ENCODE data around the gene PEBP1. TPM values are rescaled to one million over a fixed set of nuclear protein-coding genes. Genes with fewer than 3 reads are reported as not detected.

PEBP1 gene
- total and polyA plus RNA-seq, 2 of the 4 experiments (the other 2 are of a cell fraction) = 129 to 161 TPM

- POLR2A ChIA-PET (ENCODE audit: unreplicated experiment) = no interaction called here
- H4K20me1 ChIP-seq (ENCODE audit: insufficient read depth, low read length) = no peaks in the 10 kb centered on the region
- H3K27ac ChIP-seq (ENCODE audit: insufficient read depth, low read length) = no peak overlapping the region
- no peak overlapping the region for H3K9ac ChIP-seq (ENCODE audit: low read depth, low read length)
- H3K18ac ChIP-seq (ENCODE audit: low read depth, low read length) = no peak overlapping the region
- no peaks in the 10 kb centered on the region for H3K9me1 ChIP-seq (ENCODE audit: insufficient read depth, low read length)
- peaks cover 40% of the 10 kb centered on the region for H3K36me3 ChIP-seq (ENCODE audit: control insufficient read depth, insufficient read depth, low read length)
- no peak overlapping the region for H2AK5ac ChIP-seq (ENCODE audit: low read depth, low read length)
- H3K56ac ChIP-seq (ENCODE audit: extremely low read depth, insufficient read depth, low read length) = no peak overlapping the region
- no peaks in the 10 kb centered on the region for H3K27me3 ChIP-seq (ENCODE audit: control insufficient read depth, insufficient read depth, low read length)
- H3K9me3 ChIP-seq (ENCODE audit: control insufficient read depth, insufficient read depth, low read length) = no peaks in the 10 kb centered on the region
- dilution Hi-C loops (cut with HindIII; ENCODE audit: low sequenced_read_pairs, unreplicated experiment) = no loop called here
- H3K4me3 ChIP-seq (ENCODE audit: insufficient read depth, low read depth, low read length) = no peak overlapping the region
- H4K5ac ChIP-seq (ENCODE audit: low read depth, low read length) = no peak overlapping the region
- peaks cover 0 to 10% of the 10 kb centered on the region in 2 experiments; a peak in 1 of 4 replicates for H3K79me1 ChIP-seq (ENCODE audit: low read depth in 1 of 2, low read length in 2 of 2)
- no peak overlapping the region for H3K4ac ChIP-seq (ENCODE audit: low read depth, low read length)
- H2BK120ac ChIP-seq (ENCODE audit: low read depth, low read length) = no peak overlapping the region
- no peak overlapping the region for H2BK15ac ChIP-seq (ENCODE audit: low read depth, low read length)
- no peak overlapping the region for H3K14ac ChIP-seq (replicated peaks; ENCODE audit: low read depth, low read length)
- H2BK5ac ChIP-seq (ENCODE audit: low read depth, low read length, poor library complexity, severe bottlenecking) = no peak overlapping the region
- no peak overlapping the region for H4K8ac ChIP-seq (ENCODE audit: low read depth in 2 of 2, low read length in 2 of 2)
- no TSS peak for BruUV-seq (replicated peaks)
- H3K4me2 ChIP-seq (ENCODE audit: low read depth, low read length) = no peak overlapping the region
- CTCF ChIA-PET = interaction anchor here (0.8 to 2.2 kb wide), 3 partner anchors 11 to 202 kb away, joined by 4 to 13 read pairs (median 4); partner anchors contain the start of gene SUDS3
- H3K23ac ChIP-seq (ENCODE audit: low read depth, low read length) = no peak overlapping the region
- no peak overlapping the region for H4K91ac ChIP-seq (ENCODE audit: insufficient read depth, low read depth, low read length)
- H2BK20ac ChIP-seq (ENCODE audit: low read depth, low read length) = no peak overlapping the region
- in situ Hi-C loops (cut with MboI; ENCODE audit: low sequenced_read_pairs) = no loop called here
- intact Hi-C loops (cut with micrococcal nuclease) = no loop called here
- H2AFZ ChIP-seq (replicated peaks; ENCODE audit: low read length, poor library complexity) = no peak overlapping the region
- H3K4me1 ChIP-seq (ENCODE audit: control insufficient read depth, insufficient read depth, low read length) = no peaks in the 10 kb centered on the region
- ATAC-seq (ENCODE audit: low read depth) (no peak), DNase-seq (no peak)
- H2AK9ac ChIP-seq (replicated peaks; ENCODE audit: low read depth, low read length, poor library complexity) = no peak overlapping the region
- WGBS, 2 experiments (ENCODE audit: extremely low coverage in 2 of 2, insufficient read length in 1 of 2) = 94% methylated on average over 3 of the region's 4 CpGs; no CpG with 5 or more reads in 1 of the 2 experiments
- TF ChIP-seq CTCF (conservative IDR thresholded peaks at IDR 0.05; ENCODE audit: low read depth, low read length) (no peak), MAFK (IDR thresholded peaks at IDR 0.05; ENCODE audit: low read depth, low read length) (no peak), POLR2A (IDR thresholded peaks at IDR 0.05; ENCODE audit: low read depth, low read length) (no peak), MAZ (IDR thresholded peaks at IDR 0.05; ENCODE audit: borderline replicate concordance, low read depth, low read length) (no peak), BHLHE40 (IDR thresholded peaks at IDR 0.05; ENCODE audit: low read depth, low read length) (no peak), MXI1 (IDR thresholded peaks at IDR 0.05; ENCODE audit: borderline replicate concordance, low read depth, low read length) (no peak), NFE2L2 (IDR thresholded peaks at IDR 0.05; ENCODE audit: low read depth, low read length) (no peak), RCOR1 (IDR thresholded peaks at IDR 0.05; ENCODE audit: insufficient replicate concordance, low read length) (no peak), RAD21 (IDR thresholded peaks at IDR 0.05; ENCODE audit: low read length) (no peak), FOS (IDR thresholded peaks at IDR 0.05; ENCODE audit: low read depth, low read length) (no peak), SMC3 (IDR thresholded peaks at IDR 0.05; ENCODE audit: low read depth, low read length) (no peak), CHD1 (IDR thresholded peaks at IDR 0.05; ENCODE audit: low read depth, low read length) (no peak), RFX5 (IDR thresholded peaks at IDR 0.05; ENCODE audit: low read depth, low read length) (no peak)
- TF ChIP-seq, protein P1, sequence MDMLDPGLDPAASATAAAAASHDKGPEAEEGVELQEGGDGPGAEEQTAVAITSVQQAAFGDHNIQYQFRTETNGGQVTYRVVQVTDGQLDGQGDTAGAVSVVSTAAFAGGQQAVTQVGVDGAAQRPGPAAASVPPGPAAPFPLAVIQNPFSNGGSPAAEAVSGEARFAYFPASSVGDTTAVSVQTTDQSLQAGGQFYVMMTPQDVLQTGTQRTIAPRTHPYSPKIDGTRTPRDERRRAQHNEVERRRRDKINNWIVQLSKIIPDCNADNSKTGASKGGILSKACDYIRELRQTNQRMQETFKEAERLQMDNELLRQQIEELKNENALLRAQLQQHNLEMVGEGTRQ (IDR thresholded peaks at IDR 0.05; ENCODE audit: low read depth, low read length) = no peak
- TF ChIP-seq, protein P2, sequence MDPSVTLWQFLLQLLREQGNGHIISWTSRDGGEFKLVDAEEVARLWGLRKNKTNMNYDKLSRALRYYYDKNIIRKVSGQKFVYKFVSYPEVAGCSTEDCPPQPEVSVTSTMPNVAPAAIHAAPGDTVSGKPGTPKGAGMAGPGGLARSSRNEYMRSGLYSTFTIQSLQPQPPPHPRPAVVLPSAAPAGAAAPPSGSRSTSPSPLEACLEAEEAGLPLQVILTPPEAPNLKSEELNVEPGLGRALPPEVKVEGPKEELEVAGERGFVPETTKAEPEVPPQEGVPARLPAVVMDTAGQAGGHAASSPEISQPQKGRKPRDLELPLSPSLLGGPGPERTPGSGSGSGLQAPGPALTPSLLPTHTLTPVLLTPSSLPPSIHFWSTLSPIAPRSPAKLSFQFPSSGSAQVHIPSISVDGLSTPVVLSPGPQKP (IDR thresholded peaks at IDR 0.05; ENCODE audit: borderline replicate concordance, low read depth, low read length) = no peak
Measured at GRCh38 chr12:118175823-118176447, 40.0 kb downstream of the PEBP1 start.

Data from IMR-90 (cell line).